H1 (cell line): Measurements from ENCODE around the gene DEFB123. TPM values are rescaled to one million over a fixed set of nuclear protein-coding genes. Genes with fewer than 3 reads are reported as not detected.

Experiments
- CHD1 ChIP-seq: IDR thresholded peaks from 2 replicates; pipeline ENCODE4 v1.6.1; 2012; ENCODE audit warnings: low read depth, low read length, improper control_type of control experiment
- RBBP5 ChIP-seq: IDR thresholded peaks from 2 replicates; pipeline ENCODE4 v1.7.1; 2012; ENCODE audit warnings: low read depth, mild to moderate bottlenecking, inconsistent platforms, low read length, moderate library complexity, borderline replicate concordance
- polyA plus RNA-seq, 7 experiments: library from polyadenylated mRNA; depleted of rRNA in 3 of 7; stranded (reverse) in 5 of 7; unstranded in 2 of 7; fragments of >200 nt in 5 of 7; fragments of 200-250 nt in 2 of 7; gene quantifications; 1 replicate in 5 of 7; 2 replicates in 1 of 7; 4 replicates in 1 of 7; pipeline versions ENCODE4 v1.2.1 to v1.2.3, GENCODE V29; 2011 to 2013; ENCODE audit warnings: missing spikeins in 2 of 7, mixed read lengths in 2 of 7
- total RNA-seq: library from RNA; stranded (reverse); fragmentation: NEBNext Ultra II Directional; extraction: Animal tissue kit (Norgen Biotek cat#: 25700); gene quantifications from 2 replicates; pipeline ENCODE4 v1.2.1, GENCODE V29; 2021

Gene DEFB123
- total and polyA plus RNA-seq, 2 of the 8 experiments (the other 6 are each of a cell fraction or from before 2014, with no cell fraction given): not detected

GRCh38 chr20:31452575-31452974 lies 12.1 kb downstream of the DEFB123 start (continued):
- no peak for TF ChIP-seq CHD1
- no peak for TF ChIP-seq RBBP5
